Suppressor macrophage (primary cell): Measurements from ENCODE around the gene C14orf93.

Experiments
- DNase-seq, 4 experiments: peaks; one replicate each; pipeline ENCODE4 v3.0.0-alpha.2; 2020 to 2022
- total RNA-seq, 17 experiments: gene quantifications; one replicate each; lab custom pipeline; 2026; ENCODE audit warnings: mixed read lengths in 6 of 17, inconsistent platforms in 3 of 17; lab: John Stamatoyannopoulos, UW

C14orf93 gene, protein sequence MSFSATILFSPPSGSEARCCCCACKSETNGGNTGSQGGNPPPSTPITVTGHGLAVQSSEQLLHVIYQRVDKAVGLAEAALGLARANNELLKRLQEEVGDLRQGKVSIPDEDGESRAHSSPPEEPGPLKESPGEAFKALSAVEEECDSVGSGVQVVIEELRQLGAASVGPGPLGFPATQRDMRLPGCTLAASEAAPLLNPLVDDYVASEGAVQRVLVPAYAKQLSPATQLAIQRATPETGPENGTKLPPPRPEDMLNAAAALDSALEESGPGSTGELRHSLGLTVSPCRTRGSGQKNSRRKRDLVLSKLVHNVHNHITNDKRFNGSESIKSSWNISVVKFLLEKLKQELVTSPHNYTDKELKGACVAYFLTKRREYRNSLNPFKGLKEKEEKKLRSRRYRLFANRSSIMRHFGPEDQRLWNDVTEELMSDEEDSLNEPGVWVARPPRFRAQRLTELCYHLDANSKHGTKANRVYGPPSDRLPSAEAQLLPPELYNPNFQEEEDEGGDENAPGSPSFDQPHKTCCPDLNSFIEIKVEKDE
- 1.1 to 9.7 (median 4.2) reads per million in 17 experiments for total RNA-seq

DNA sequence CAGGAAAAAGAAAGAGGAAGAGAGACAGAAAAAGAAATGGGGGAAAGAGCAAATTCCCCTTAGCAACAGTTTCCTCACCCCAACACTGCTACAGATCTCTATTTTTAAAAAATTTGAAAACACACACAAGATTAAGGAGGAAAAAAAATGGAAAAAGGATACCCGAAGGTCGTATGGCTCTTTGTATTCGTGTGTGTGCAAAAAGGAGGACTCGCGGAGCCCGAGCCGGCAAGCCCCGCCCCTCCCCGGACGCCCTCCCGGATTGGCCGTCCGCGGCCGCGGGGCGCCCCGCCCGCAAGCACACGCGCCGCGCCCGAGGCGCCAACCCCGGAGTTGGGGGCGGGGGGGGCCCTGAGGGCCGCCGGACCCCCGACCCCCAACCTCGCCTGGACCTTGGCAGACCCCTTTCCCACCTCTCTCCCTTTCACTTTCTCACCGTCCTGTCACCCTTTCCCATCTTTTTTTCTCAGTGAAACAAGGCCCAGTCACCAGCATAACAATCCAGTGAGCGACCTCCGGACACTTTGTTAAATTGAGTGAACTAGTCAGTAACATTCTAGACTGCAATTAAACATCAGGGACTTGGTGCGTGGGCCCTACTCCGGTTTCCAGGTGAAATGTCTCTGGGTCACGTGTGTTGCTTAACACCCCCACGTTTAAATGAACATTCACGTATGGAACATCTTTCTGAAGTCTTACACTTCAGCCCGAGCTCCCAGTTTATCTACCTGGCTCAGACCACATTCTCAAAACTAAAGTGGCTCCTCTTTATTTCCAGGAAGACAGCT lies at the start of gene C14orf93:
Gene C14orf93, minus strand, starts transcription at position 205 of the 788 bp plus-strand sequence. CDS start 11,120 bp downstream, outside the sequence.
- DNase-seq = peak; percentile 71 to 91 (median 80)

DNA sequence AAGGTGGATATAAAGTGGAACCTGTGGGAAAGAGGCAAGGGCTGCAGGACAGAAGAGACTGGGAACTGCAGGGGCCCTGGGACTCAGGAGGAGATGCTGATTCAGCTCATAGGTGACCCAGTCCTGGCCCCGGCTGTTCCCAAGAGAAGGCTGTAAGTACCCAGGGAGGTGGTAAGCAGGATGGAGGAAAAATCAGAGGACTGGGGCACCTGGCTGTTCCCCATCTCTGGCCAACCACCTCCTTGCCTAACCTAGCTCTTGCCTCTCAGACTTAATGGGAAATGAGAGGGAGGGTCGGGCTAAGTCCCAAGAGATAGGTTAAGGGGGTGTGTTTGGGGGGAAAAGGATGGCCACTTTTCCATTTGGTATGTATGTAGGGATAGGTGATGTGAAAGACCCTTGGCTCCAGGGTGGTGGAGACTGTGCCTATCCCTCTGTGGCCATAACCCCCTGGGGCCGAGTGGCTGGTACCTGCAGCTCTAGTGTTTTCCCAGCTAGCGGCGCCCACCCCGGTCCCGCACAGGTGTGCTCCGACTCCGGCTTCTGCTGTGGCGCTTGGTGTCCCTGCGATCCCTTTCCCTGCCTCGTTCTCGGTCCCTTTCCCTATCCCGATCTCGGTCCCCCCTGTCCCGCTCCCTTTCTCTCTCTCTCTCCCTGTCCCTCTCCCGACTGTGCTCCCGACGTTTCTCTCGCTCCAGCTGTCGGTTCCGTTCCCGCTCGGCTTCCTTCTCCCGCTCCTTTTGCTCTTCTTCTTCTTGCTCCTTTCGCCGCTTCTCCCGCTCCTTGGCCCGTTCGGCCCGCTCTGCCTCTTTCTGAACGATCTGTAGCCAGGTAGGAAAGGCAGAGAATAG lies 48.9 kb upstream of the C14orf93 start:
- DNase-seq = no peak

DNA sequence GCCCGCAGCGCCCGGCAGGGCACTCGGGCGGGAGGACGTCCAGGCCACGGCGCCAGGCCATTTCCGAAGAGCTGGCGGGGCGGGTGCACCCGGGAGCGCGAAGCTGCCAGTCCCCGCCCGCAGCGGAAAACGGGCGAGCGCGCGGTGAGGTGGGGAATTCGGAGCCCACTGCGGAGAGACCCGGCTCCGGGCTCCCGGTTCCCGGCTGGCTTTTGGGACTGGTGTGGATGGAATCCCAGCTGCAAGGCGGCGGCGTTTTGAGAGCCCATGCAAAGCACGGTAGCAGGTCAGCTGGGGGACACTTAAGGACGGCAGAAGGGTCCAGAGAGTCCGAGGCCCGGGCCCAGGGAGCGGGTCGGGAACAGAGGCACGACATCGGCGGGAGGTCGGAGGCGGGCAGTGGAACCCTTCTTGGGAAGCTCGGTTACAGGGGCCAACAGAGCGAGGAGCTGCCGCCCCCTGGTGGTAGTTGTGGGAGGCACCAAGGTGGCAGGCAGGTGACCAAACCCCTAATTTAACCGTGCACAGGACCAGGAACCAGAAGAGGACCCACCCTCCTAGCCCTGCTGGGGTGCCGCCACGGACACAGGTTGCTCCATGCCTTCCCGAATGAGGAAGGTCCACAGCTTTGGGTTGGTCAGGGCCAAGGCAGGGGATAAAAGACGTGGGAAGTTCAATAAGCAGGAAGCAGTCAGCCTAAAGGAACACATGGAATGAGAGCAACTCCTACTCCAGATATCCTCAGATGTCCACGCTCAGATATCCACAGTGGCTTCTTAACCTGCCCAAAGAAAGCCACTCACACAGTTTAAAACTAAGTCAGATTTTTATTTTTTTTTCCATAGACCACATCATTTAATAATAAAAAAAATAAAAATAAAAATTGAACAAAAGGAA lies 48.1 kb upstream of the C14orf93 start:
- peak; percentile 77 to 89 (median 82) for DNase-seq

DNA sequence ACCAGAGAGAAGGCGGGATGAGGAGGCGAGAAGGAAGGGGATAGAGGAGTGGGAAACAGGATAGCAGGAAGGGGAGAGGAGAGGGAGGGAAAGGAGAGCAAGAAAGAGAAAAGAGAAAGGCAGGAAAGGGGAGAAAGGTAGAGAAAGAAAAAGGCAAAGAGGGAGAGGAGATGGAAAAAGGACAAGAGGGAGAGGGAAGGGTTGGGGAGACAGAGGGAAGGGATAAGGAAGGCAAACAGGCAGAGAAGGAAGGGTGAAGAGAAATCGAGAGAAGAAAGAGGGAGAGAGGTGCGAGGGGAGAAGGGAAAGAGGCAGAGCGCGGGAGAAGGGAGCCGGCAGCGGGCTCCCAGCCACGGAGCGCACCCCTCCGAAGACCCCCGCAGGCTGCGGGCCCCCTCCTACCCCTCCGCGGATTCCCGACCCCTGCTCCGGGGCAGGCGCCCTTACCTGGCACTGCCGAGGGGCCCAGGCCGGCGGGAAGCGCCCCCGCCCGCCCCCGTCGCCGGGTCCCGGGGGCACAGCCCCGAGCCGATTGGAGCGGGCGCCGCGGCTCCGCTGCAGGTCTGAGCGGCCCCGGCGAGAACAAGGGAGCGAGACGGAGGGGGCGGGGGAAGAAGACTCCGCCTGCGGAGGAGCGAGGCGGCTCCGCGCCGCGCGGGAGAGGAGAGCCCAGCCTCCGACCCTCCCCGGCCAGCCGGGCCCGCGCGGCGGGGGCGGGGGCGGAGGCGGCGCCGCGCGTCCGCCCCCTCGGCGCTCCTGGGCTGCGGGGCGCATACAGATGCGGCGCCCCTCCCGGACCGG lies 47.2 kb upstream of the C14orf93 start, which contains the start of gene CDH24:
Gene CDH24, minus strand, starts transcription at position 565 of the 801 bp plus-strand sequence. CDS start 1,787 bp downstream, outside the sequence.
- peak; percentile 48 to 79 (median 60) for DNase-seq

DNA sequence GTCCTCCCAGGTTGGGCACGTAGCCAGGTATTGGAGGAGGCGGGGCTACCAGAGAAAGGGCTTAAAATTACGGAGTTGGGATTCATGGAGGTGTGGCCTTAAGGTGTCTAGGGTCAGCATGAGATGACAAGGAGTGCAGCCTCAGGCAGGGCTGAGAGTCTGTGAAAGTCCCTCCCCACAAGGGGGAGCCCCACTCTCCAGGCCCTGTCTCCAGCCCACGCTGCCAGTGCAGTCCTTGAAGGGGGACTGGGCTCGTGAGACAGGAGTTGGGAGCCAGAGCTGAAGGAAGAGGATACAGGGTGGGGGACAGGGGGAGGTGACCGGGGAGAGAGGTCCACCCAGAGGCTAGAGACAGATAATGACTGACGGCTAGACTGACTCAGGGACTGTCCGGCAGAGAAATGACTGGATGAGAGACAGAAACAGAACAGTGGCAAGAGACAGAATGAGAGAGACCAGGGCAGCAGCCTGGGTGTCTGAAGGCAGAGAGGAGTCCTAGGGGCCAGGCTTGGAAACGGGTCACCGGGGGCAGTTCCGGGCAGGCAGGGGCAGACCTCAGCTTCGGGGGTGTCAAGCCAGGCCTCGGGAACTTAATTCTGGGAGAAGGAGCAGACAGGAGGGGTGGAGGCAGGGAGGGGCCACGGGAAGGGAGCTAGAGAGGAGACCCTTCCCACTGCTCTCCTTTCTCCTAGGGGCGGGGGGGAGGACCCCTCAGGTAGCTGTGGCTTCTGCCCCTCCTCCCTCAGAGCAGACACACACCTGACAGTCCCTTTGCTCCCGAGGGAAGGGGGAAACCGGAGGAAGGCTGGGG lies 46.4 kb upstream of the C14orf93 start:
- DNase-seq = peak; percentile 80 to 88 (median 84)

DNA sequence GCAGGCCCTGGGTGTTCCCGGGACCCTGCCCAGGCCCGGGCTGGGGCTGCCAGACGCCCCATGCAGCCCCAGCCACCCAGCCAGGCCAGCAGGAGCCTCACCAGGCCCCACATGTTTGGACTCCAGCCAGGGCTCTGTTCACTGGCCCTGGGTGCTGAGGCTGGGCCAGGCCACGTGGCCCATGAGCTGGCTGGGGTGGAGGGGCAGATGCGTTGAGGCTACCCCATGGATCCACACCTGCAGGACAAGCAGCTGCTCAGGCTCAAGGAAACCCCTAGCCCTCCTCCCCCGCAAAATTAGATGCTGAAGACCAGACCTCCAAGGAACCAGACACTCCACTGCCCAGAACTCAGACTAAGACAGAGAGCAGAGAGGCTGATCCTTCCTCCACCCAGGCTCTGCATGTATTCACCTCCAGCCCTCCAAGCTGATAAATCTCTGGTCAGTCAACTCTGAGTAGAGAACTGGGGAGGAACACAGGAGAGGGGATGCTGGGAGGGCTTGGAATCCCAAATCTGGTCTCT lies 45.7 kb upstream of the C14orf93 start:
- DNase-seq = no peak

DNA sequence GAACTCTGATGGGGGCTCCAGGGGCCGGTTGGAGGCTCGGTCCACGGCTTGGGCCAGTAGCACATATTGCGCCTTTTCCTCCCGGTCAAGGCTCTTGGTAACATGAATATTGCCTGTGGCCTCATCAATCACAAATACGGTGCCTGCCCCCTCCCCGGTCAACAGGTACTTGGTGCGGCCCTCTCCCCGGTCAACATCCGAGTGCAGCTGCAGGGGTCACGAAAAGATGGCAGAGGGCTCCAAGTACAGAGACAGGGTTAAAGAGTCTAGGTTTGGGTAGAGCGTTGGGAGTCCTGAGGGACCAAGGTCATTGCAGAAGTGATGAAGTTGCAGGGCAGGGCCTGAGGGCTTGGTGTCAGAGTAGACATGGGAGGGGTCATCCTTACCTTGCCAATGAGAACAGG lies 45.2 kb upstream of the C14orf93 start:
- no peak for DNase-seq

DNA sequence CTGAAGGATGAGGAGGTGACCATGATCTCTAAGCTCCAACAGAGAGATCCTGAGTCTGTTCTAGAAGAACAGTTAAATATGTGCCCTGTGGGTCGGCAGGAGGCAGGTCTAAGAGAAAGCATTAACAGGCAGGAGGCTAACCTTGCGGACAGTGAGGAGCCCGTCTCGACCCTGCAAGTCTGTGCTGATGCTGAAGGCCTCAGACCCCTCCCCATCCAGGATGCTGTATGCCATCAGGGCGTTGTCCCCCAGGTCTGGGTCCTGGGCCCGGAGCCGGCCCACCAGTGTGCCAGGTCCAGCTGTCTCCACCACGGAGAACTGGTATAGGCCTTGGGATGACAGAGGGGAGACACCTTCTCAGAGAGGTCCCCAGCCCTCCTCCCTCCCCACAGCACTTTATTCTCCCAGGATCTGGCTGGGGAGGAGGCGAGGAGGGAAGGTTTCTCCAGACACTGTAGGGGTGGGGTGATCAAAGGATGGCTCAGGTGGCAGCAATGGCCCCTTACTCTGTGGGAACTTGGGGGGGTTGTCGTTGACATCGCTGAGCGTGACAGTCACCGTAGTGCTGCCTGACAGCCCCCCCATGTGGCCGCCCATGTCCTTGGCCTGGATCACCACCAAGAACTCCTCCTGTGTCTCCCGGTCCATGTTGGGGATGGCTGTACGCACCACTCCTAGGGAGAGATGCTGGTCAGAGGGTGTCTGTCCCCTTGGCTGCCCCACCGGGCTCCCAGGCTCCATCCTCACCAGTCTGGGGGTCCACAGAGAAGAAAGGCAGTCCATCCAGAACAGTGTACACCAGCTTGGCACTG lies 44.3 kb upstream of the C14orf93 start:
- peak in 3 of 4 experiments; percentile 12 to 61 (median 33) for DNase-seq

DNA sequence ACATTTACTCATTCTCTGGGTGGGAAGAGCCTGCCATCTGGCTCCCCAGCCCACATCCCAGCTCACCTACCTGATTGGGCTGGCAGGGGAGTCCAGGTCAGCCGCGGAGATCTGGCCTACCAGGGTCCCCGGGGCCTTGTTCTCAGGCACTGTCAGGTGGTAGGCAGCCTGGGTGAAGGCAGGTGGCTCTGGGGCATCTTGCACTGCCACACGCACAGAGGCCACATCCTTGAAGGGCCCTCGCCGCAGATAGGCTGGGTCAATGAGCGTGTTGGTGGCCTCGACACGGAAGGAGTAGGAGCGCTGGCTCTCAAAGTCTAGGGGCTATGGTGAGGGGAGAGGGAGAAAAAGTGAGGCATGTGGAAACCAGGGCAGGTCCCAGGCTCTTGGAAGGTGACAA lies 43.5 kb upstream of the C14orf93 start:
- no peak for DNase-seq

DNA sequence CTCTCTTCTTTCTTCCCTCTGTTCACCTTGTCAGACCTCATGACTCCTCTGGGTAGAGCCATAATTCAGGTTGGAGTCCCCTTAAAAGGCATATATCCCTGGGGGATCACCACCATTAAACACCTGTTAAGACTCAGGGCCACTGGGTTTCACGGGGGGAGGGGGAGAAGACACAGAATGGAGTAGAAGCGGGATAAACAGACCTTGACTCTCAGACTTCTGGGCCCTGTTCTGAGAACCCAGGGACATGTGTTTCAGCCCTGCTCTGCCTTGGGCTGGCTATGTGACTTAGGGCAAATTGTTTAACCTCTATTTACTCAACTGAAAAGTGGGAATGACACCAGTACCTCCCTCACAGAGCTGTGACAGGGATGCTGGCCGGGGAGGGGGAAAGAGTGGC lies 42.7 kb upstream of the C14orf93 start:
- no peak for DNase-seq

DNA sequence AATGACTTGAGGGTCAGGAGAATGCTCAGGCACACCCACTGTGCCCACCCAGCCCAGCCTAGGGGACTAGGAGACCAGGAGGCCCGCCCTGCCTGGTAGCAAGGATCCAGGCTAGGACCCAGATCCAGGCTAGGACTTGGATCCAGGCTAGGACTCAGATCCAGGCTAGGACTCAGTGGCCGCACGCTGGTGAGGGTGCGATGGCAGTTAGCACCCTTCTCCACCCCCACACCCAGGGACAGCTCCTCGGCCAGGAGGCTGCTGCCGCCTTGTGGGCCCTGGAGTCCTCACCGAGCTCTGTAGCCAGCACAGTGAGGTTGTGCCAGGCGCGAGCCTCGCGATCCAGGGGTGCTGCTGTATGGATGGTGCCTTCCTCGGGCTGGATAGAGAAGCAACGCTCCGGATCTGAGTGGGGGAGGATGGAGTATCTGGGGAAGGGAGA lies 42.3 kb upstream of the C14orf93 start:
- DNase-seq = no peak

DNA sequence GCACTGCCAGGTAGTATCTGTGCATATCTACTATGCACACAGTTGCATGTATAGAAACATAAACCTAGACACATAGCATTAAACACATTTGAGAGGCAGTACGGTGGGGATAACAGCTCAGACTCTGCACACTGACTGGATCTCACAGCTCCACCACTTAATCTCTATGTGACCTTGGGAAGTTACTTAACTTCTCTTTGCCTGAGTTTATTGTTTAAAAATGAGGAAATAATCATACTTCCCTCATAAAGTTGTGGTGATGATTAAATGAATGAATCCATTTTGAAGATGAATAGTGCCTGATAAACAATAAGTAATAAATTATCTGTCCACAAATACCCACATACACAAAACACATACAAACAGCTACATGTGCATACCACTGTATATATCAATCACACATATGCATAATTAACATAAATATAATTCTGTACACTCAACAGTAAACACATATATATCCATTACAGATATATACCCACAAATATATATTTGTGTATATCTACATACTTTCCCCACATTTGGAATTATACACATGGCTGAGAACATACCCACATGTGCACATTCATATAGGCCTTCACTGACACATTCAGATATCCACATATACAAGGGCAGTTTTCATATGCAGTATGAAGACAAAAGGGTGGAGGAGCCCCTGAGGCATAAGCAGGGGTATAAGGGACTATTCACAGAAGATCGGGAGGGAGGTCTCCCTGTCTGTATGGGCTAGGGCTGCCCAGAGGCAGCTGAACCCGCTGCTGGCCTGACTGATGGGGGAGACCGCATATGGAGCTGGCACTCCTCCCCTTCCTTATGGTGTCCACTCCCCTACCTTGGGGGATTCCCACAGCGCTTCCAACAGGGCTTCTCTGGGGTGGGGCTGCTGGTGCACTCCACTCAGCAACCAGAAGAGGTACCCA lies 41.5 kb upstream of the C14orf93 start:
- peak in 2 of 4 experiments; percentile 53 to 61 for DNase-seq

DNA sequence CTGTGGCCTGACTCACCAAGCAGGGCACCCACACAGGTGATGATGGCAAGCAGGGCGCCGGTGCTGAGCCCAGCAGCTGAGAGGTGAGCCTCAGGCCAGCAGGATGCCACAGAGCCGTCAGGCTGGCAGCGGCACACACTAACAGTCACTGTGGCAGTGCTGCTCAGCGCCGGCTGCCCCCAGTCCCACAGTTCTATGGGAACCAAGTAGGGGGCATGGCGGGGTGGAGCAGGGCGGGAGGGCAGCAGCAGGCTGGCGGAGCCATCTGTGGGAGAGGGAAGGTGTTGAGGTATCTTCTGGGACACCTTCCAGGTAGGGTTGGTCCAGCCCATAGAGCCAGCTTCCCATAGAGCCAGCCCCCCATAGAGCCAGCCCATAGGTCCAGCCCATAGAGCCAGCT lies 39.1 kb upstream of the C14orf93 start:
- no peak for DNase-seq

DNA sequence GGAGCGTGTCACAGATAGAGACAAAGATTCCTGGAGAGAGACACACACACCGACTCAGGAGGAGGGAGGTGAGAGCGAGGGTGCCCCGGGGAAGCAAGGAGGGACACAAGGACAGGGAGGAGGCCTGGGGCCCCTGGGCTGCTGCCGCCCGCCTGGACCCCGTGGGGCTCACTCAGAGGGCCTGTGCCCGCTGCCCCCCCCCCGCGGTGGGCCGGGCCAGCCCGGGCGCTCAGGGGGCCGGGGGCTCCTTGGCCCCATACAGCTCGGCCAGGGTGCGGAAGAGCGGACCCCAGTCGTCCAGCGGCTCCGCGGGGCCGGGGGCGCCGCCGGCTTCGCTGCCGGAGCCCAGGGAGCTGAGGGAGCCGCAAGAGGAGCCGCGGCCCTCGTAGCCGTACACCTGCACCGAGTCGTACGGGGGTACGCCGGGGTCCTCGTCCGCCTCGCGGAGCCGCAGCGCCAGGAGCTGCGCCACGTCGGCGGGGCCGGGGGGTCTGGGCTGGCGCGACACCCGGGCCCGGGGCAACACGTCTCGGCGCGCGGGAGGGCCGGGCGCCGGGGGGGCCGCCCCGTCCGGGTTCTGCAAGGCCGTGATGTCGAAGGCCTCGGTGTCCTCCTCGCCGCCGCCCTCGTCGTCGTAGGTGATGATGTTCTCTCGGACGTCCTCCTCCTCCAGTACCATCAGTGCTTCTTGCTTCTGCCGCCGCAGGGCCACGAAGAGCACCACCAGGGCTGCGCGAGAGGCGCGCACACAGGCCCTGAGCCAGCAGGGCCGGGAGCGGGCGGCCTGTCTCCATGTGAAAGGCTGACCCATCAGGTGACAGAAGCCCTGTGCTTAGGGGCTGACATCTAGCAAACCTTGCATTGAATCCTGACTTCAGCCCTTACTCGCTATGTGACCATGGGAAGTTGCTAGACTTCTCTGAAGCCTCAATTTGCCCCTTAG lies 38.1 kb upstream of the C14orf93 start:
- DNase-seq = no peak

DNA sequence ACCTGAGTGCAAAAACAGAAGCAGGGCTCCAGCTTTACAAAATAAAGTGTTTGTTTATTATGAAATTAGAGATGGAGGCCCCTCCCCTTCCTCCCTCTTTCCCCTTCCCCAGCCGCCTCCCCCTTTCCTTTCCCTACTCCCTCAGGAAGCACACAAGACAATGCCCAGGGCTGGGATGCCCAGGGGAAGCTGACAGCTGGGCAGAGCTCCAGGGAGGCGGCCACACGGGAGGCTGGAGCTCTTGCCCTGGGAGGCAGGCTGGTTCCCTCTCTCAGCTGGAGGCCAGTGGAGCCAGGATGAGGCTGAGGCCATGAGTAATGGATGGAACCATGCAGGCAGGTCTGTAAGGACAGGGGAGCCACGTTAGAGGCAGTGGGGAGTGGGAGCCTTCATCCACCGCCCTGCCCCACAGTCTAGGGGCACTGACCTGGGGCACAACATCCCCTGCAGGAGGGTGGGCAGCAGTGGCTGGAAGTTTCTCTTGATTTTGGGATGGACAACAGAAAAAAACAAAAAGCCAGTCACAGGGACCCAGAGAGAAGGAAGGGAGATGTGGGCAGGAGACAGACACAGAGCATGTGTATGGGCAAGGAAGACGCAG lies 37.2 kb upstream of the C14orf93 start:
- DNase-seq = no peak
